Medulla oblongata (tissue), 1 donor: ENCODE data around the gene SNN.

Source experiments
- DNase-seq: peaks from one replicate; pipeline ENCODE4 v3.0.0-alpha.2; 2015; ENCODE audit errors: extremely low spot score

The SNN gene

GRCh38 chr16:11635113-11635652, 33.1 kb upstream of the SNN start:
- DNase-seq: no peak

- DNase-seq: no peak
These were observed 32.5 kb upstream of the SNN start for GRCh38 chr16:11635679-11636171.

- DNase-seq: no peak
These were observed 32.0 kb upstream of the SNN start for GRCh38 chr16:11636172-11636721.

GRCh38 chr16:11637320-11637719, 30.9 kb upstream of the SNN start:
- DNase-seq: no peak

- no peak for DNase-seq
These were observed 30.1 kb upstream of the SNN start for GRCh38 chr16:11638140-11638539.

- no peak for DNase-seq
These were observed 29.2 kb upstream of the SNN start for GRCh38 chr16:11639008-11639562.

GRCh38 chr16:11639925-11640899, 28.0 kb upstream of the SNN start:
- DNase-seq: peak; percentile 93

- peak; percentile 86 for DNase-seq
These were observed 27.1 kb upstream of the SNN start for GRCh38 chr16:11640987-11641817.

- DNase-seq: no peak
These were observed 25.5 kb upstream of the SNN start for GRCh38 chr16:11642765-11643116.

GRCh38 chr16:11649276-11649675, 19.0 kb upstream of the SNN start:
- no peak for DNase-seq

GRCh38 chr16:11650641-11651591, 17.3 kb upstream of the SNN start:
- DNase-seq: no peak

GRCh38 chr16:11651796-11652195, 16.5 kb upstream of the SNN start:
- no peak for DNase-seq

- DNase-seq: no peak
These were observed 12.6 kb upstream of the SNN start for GRCh38 chr16:11655655-11656054.

GRCh38 chr16:11657556-11657955, 10.7 kb upstream of the SNN start:
- no peak for DNase-seq

GRCh38 chr16:11658896-11659708, 9.2 kb upstream of the SNN start:
- peak; percentile 57 for DNase-seq

- no peak for DNase-seq
These were observed 7.7 kb upstream of the SNN start for GRCh38 chr16:11660565-11660964.

- no peak for DNase-seq
These were observed 5.7 kb upstream of the SNN start for GRCh38 chr16:11662582-11662981.

- DNase-seq: no peak
These were observed 3.2 kb upstream of the SNN start for GRCh38 chr16:11665071-11665491.
